Stimulated activated naive CD8-positive, alpha-beta T cell treated with anti-CD3 and anti-CD28 coated beads, Interleukin-15, Interleukin-2, amounts not matched to agents 100 U/mL and 50 U/mL, for 24 hours (primary cell): ENCODE measurements around the gene HOXD8.

ENCODE experiments used
- ATAC-seq: fragments of 150-1000 bp; cut with Tn5 transposase; one replicate; pipeline ENCODE4 v1.10.0; 2021
- DNase-seq: peaks from one replicate; pipeline ENCODE4 v3.0.0; 2021

The HOXD8 gene

DNA sequence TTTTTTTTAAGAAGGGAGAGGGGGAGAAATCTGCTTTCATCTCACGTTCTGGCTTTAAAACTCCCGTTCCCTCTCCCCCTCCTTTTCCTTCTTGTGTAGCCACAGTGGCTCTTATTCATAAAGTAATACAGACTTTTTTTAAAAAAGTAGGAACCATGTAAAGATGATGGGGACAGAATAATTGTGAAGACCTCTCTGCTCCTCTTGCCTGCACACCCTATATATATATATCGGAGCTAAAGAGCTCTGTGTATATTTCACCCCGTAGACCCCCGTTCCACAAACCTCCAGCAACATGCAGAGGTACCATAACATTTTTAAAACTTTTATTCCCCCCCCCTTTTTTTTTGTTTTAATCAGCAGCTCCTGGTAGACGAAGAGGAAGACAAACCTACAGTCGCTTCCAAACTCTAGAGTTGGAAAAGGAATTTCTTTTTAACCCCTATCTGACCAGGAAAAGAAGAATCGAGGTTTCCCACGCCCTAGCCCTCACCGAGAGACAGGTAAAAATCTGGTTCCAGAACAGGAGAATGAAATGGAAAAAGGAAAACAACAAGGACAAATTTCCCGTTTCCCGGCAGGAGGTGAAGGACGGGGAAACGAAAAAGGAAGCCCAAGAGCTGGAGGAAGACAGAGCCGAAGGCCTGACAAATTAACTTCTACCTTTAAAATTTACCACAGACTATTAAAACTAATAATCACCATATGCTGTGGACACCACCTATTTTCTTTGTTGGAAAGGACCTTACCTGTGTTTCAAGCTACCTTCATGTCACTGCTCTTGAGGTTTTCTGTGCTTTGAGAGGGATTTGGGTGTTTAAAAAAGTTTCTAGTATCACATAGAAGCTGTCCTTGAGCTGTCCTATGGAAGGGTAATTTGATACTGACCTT lies 1.7 kb downstream of the HOXD8 start:
- DNase-seq, result no peak
- ATAC-seq, result no peak

GRCh38 chr2:176131848-176132158 lies 2.3 kb downstream of the HOXD8 start:
- no peak for DNase-seq
- no peak for ATAC-seq

- DNase-seq (no peak), ATAC-seq (no peak)
Measured at GRCh38 chr2:176132205-176133171, 3.0 kb downstream of the HOXD8 start.

- DNase-seq, result no peak
- no peak for ATAC-seq
Measured at GRCh38 chr2:176133389-176133788, 3.9 kb downstream of the HOXD8 start.

- ATAC-seq, result no peak
- no peak for DNase-seq
Measured at GRCh38 chr2:176134035-176134434, 4.5 kb downstream of the HOXD8 start.

DNA sequence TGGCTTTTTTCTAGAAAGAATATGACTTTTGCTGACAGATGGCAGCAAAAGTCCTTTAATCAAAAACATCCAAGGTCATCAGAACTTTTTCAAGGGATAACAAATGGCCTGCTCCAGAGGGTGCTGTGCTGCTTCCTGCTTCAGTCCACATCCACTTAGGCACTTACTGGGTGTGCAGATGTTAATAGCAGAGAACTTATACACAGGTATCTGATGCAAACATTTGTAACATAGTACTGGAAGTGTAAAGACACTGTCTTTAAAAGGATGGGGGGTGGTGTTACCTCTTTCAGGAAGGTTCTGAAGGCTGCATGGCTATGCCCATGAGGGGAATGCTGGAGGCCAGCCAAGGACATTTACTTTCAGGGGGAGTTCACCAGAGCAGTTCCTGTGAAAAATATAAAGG lies 5.5 kb downstream of the HOXD8 start:
- DNase-seq, result no peak
- ATAC-seq, result no peak

DNA sequence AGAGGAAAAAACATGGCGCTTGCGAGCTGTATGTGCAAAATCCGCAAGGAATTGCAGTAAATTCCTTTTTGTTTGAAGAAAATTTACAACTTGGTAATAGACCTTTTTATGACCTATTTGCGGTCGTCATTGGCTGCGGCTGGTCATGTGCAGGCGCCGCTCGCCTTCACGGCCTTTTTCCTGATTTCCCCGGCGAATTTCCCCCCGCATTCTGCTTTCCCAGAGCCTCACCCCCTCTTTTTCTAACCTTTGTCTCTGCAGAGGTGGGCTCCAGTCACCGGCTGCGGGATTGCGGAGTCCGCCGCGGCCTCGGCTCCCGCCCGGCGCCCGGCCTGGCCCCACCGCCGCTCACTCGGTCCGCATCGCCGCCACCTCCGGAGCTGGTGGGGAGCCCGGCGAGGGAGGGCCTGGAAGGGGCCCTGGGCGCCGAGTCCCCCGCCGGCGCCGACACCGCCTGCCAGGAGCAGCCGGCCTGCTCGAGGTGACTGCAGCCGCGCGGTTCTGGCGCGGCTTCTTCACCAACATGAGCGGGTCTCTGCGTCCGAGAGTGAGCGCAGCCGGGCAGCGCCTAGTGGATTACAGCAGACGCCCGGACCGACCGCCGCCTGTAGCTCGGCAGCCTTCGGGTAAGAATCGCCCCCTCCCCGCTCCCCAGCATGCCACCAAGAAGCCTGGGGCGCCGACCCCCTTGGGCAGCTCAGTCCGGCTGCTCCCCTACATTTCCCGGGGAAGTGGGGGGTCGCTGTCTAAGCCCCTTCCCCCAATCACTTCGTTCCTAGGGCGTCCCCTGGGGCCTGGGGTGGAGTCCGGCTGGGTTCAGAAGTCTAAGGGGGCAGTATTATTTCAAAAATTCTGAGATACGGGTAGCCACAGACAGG lies 7.1 kb downstream of the HOXD8 start:
- ATAC-seq (no peak), DNase-seq (no peak)

GRCh38 chr2:176137252-176137580 lies 7.7 kb downstream of the HOXD8 start:
- no peak for ATAC-seq
- no peak for DNase-seq

DNA sequence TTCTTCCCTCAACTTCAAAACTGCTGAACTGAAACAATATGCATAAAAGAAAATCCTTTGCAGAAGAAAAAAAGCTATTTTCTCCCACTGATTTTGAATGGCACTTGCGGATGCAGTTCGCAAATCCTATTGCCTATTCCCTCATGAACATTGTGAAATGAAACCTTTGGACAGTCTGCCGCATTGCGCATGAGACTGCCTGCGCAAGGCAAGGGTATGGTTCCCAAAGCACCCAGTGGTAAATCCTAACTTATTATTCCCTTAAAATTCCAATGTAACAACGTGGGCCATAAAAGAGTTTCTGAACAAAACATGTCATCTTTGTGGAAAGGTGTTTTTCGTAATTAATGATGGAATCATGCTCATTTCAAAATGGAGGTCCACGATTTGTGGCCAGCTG lies 8.4 kb downstream of the HOXD8 start:
- DNase-seq (no peak), ATAC-seq (no peak)

GRCh38 chr2:176138526-176138922 lies 9.0 kb downstream of the HOXD8 start:
- ATAC-seq (no peak), DNase-seq (no peak)

- no peak for DNase-seq
- no peak for ATAC-seq
Measured at GRCh38 chr2:176138923-176139660, 9.6 kb downstream of the HOXD8 start.

DNA sequence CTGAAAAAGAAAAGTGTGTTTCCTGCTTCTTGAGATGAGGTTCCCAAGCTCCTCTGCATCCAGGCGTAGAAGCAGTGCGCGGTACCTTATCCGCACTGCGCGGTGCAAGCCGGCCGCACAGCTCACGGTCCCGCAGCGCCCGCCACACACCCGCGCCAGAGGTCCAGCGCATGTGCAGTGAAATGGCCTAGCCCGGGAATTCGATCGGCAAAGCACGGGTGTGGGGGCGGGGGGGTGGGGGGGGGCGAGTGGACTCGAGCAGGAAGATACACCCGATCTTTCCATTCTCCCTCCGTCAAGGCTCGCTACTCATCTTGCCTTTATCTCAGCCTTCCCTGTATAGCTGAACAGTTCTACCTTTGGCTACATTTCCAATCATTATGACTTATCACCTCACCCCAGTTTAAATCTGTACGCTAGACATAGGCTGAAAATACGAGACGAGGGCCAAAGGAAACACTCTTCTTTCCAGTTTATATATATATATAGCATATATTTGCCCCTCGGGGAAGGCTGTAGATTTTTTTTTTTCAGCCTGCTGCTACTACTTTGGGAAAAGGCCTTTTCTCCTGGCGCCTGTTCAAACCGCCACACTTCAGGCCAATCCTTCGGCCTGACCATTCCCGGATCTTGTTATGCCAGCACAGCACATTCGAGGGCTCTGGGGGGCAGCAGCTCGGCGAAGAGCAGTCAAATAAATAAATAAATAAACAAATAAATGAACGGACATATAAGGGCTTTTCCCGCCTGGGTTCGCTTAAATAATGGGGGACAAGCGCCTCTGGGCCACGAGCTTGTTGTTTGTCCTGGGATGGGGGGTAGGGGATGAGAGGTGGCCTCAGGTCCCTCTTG lies 10.4 kb downstream of the HOXD8 start:
- ATAC-seq, result no peak
- no peak for DNase-seq

- DNase-seq (peak; percentile 80), ATAC-seq (peak; percentile 88)
Measured at GRCh38 chr2:176140513-176141317, 11.2 kb downstream of the HOXD8 start.

- ATAC-seq, result no peak
Measured at GRCh38 chr2:176142281-176142680, 12.8 kb downstream of the HOXD8 start.

GRCh38 chr2:176145085-176145969 lies 15.8 kb downstream of the HOXD8 start:
- DNase-seq (no peak), ATAC-seq (no peak)

More at GRCh38 chr2:176142281-176142680, 12.8 kb downstream of the HOXD8 start:
- no peak for DNase-seq

DNA sequence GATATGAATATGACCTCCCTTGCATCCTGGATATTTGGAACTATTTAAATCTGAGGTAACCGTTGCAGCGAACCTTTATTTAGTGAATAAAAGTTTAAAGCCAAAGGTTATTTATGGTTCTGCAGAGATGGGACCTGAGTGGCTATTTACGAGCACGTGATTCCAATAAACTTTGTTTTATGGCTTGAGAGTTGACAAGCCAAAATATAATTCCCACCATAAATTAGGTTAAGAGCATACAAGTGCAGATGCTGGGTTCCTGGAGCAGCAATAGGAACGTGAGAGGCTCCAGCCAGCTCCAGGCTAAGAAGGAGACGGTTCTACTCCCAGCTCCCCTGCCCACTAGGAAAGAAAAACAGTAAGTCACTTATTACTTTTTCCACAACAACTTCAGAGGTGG lies 16.6 kb downstream of the HOXD8 start:
- ATAC-seq (no peak), DNase-seq (no peak)

DNA sequence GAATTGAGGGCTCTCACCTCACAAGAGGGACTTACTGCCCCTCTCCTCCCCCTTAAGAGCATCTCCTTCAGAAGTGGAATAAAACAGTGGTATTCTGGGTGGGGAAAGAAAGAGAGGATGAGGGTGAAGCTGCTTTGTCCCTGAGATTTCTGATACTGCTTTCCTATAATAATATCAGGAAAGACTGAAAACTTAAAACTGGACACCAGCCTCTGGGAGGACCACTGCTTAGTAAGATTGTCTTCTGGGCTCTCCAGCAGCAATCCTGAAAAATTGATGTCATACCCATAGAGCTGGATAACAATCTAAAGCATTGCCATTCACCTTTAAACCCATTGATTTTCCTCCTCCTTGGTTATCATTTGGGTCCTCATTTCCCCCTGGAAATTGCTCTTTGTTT lies 17.1 kb downstream of the HOXD8 start:
- DNase-seq (no peak), ATAC-seq (no peak)

- no peak for ATAC-seq
- no peak for DNase-seq
Measured at GRCh38 chr2:176147210-176147799, 17.8 kb downstream of the HOXD8 start.
